DOHH2 (cell line): ENCODE measurements around the gene DNAI2.

Experiments used
- H3F3A ChIP-seq: fragments of 200-600 bp; sonication (generic), shearing (Covaris generic); 2 replicates; pipeline ENCODE4 v1.6.0; 2016; ENCODE audit warnings: antibody characterized with exemption, mild to moderate bottlenecking; ENCODE audit not compliant: control insufficient read depth, insufficient read depth
- H3K27ac ChIP-seq: fragments of 200-600 bp; sonication (generic); 2 replicates; pipeline ENCODE4 v1.5.1; 2014; ENCODE audit warnings: low read depth, mild to moderate bottlenecking, low read length, moderate library complexity
- H3K27me3 ChIP-seq: fragments of 200-600 bp; sonication (generic); 2 replicates; pipeline ENCODE4 v1.6.1; 2014; ENCODE audit warnings: mild to moderate bottlenecking, low read length, mixed read lengths; ENCODE audit not compliant: control insufficient read depth
- H3K36me3 ChIP-seq: fragments of 200-600 bp; sonication (generic); 2 replicates; pipeline ENCODE4 v1.6.1; 2014; ENCODE audit warnings: mild to moderate bottlenecking, low read length, moderate library complexity, mixed read lengths; ENCODE audit not compliant: control insufficient read depth
- H3K4me1 ChIP-seq: fragments of 200-600 bp; sonication (generic); 2 replicates; pipeline ENCODE4 v1.6.1; 2014; ENCODE audit warnings: mild to moderate bottlenecking, low read length, mixed read lengths; ENCODE audit not compliant: control insufficient read depth
- H3K4me2 ChIP-seq: fragments of 200-600 bp; sonication (generic); 2 replicates; pipeline ENCODE4 v1.6.0; 2014; ENCODE audit warnings: mild to moderate bottlenecking, low read length, moderate library complexity
- H3K4me3 ChIP-seq: fragments of 200-600 bp; sonication (generic); 2 replicates; pipeline ENCODE4 v1.5.1; 2014; ENCODE audit warnings: mild to moderate bottlenecking, low read length, mixed read lengths
- H3K79me2 ChIP-seq: fragments of 200-600 bp; sonication (generic); 2 replicates; pipeline ENCODE4 v1.6.1; 2014; ENCODE audit warnings: mild to moderate bottlenecking, low read length, mixed read lengths; ENCODE audit not compliant: control insufficient read depth
- H3K9me2 ChIP-seq: fragments of 200-600 bp; sonication (generic); replicated peaks from 2 replicates; pipeline ENCODE4 v1.6.1; 2014; ENCODE audit warnings: mild to moderate bottlenecking, low read length, mixed read lengths; ENCODE audit not compliant: control insufficient read depth
- H3K9me3 ChIP-seq: fragments of 200-600 bp; sonication (generic); 2 replicates; pipeline ENCODE4 v1.6.1; 2014; ENCODE audit warnings: antibody characterized with exemption, low read length, mixed read lengths; ENCODE audit not compliant: control insufficient read depth, insufficient read depth
- H4K20me1 ChIP-seq: fragments of 200-600 bp; sonication (generic); 2 replicates; pipeline ENCODE4 v1.6.0; 2014; ENCODE audit warnings: low read depth, mild to moderate bottlenecking, antibody characterized with exemption, low read length, moderate library complexity; ENCODE audit not compliant: control insufficient read depth, insufficient read depth
- CTCF ChIP-seq: fragments of 200-600 bp; sonication (generic); IDR thresholded peaks from one replicate; pipeline ENCODE4 v1.5.1; 2014; ENCODE audit warnings: antibody characterized with exemption, mild to moderate bottlenecking, low read depth, low read length; ENCODE audit not compliant: poor library complexity, severe bottlenecking
- EZH2phosphoT487 ChIP-seq: fragments of 200-600 bp; sonication (generic); IDR thresholded peaks from 2 replicates; pipeline ENCODE4 v1.6.1; 2017; ENCODE audit warnings: borderline replicate concordance, mild to moderate bottlenecking, antibody characterized with exemption, low read length, moderate library complexity, mixed read lengths

DNAI2 gene

GRCh38 chr17:74289688-74290087, 15.7 kb downstream of the DNAI2 start:
- no peaks in the 10 kb centered on the region for H3K9me2 ChIP-seq
- no peaks in the 10 kb centered on the region for H3K9me3 ChIP-seq
- H3K27me3 ChIP-seq, result no peaks in the 10 kb centered on the region
- no peaks in the 10 kb centered on the region for H3K4me1 ChIP-seq
- no peaks in the 10 kb centered on the region for H3F3A ChIP-seq
- no peaks in the 10 kb centered on the region for H4K20me1 ChIP-seq
- no peak overlapping the region for H3K27ac ChIP-seq
- no peak for TF ChIP-seq CTCF
- TF ChIP-seq EZH2phosphoT487, result no peak
- no peak overlapping the region for H3K4me3 ChIP-seq
- H3K4me2 ChIP-seq, result no peak overlapping the region
- H3K36me3 ChIP-seq, result no peaks in the 10 kb centered on the region
- no peaks in the 10 kb centered on the region for H3K79me2 ChIP-seq

- H3K27me3 ChIP-seq, result no peaks in the 10 kb centered on the region
- H3K9me3 ChIP-seq, result no peaks in the 10 kb centered on the region
- no peak overlapping the region for H3K27ac ChIP-seq
- TF ChIP-seq EZH2phosphoT487 (no peak), CTCF (no peak)
- no peaks in the 10 kb centered on the region for H3K36me3 ChIP-seq
- no peaks in the 10 kb centered on the region for H3F3A ChIP-seq
- H3K4me3 ChIP-seq, result no peak overlapping the region
- no peaks in the 10 kb centered on the region for H3K79me2 ChIP-seq
- no peaks in the 10 kb centered on the region for H4K20me1 ChIP-seq
- no peak overlapping the region for H3K4me2 ChIP-seq
- H3K9me2 ChIP-seq, result no peaks in the 10 kb centered on the region
- H3K4me1 ChIP-seq, result no peaks in the 10 kb centered on the region
These were observed 16.3 kb downstream of the DNAI2 start for GRCh38 chr17:74290340-74290739.

- Histone ChIP-seq H3F3A (no peaks in the 10 kb centered on the region), H3K27ac (no peak overlapping the region), H3K4me3 (no peak overlapping the region), H3K4me2 (no peak overlapping the region), H3K79me2 (no peaks in the 10 kb centered on the region), H4K20me1 (no peaks in the 10 kb centered on the region), H3K36me3 (no peaks in the 10 kb centered on the region), H3K9me3 (no peaks in the 10 kb centered on the region), H3K4me1 (no peaks in the 10 kb centered on the region), H3K27me3 (no peaks in the 10 kb centered on the region), H3K9me2 (no peaks in the 10 kb centered on the region)
- no peak for TF ChIP-seq EZH2phosphoT487
- no peak for TF ChIP-seq CTCF
These were observed 18.5 kb downstream of the DNAI2 start for GRCh38 chr17:74292495-74292894.
